HG02610 (cell line): Measurements from ENCODE around the gene MAPRE3.
A peak's percentile ranks its signal among the peaks of the same experiment; 100 is the strongest.
"Not testable (repeated sequence)": the region's sequence is repeated elsewhere in the genome, so short reads cannot be mapped to it uniquely, and the experiment has no call there.

ENCODE experiments used
- ATAC-seq: cut with Tn5 transposase; IDR thresholded peaks from one replicate; pipeline ENCODE4 v1.9.1; 2021; ENCODE audit warnings: mild to moderate bottlenecking, moderate library complexity; ENCODE audit not compliant: unreplicated experiment

MAPRE3 gene

GRCh38 chr2:27067385-27067784 lies 96.9 kb downstream of the MAPRE3 start:
- no peak for ATAC-seq

GRCh38 chr2:27069436-27069835 lies 99.0 kb downstream of the MAPRE3 start:
- no peak for ATAC-seq

GRCh38 chr2:27069961-27070618 lies 99.7 kb downstream of the MAPRE3 start:
- no peak for ATAC-seq

- peak; percentile 2 for ATAC-seq
These were observed 100.3 kb downstream of the MAPRE3 start for GRCh38 chr2:27070653-27071276.

- ATAC-seq, result peak; percentile 81
These were observed 101.0 kb downstream of the MAPRE3 start, which contains the start of gene OST4 for GRCh38 chr2:27071277-27071989. TSS of gene OST4 (minus strand) at chr2:27071654.

GRCh38 chr2:27071990-27072830 lies 101.8 kb downstream of the MAPRE3 start:
- peak; percentile 24 for ATAC-seq

GRCh38 chr2:27072920-27073319 lies 102.5 kb downstream of the MAPRE3 start:
- ATAC-seq, result no peak

GRCh38 chr2:27073782-27074181 lies 103.3 kb downstream of the MAPRE3 start:
- no peak for ATAC-seq

GRCh38 chr2:27074738-27075565 lies 104.5 kb downstream of the MAPRE3 start:
- no peak for ATAC-seq

- ATAC-seq, result not testable (repeated sequence)
These were observed 105.1 kb downstream of the MAPRE3 start for GRCh38 chr2:27075566-27075871.

GRCh38 chr2:27076323-27076722 lies 105.9 kb downstream of the MAPRE3 start:
- ATAC-seq, result no peak
